Measurements from ENCODE around the gene NXNL2. TPM values are rescaled to one million over a fixed set of nuclear protein-coding genes. Genes with fewer than 3 reads are reported as not detected.

Gene NXNL2
- total RNA-seq, 1 experiment from 2014 or later: 2.2 TPM

GRCh38 chr9:88578121-88579049 is 43.4 kb downstream of the NXNL2 start:
- ATAC-seq (peak; percentile 95), DNase-seq (ENCODE audit: low spot score) (peak; percentile 93)
- TF ChIP-seq CREB1 (CRISPR knock-in tag; IDR thresholded peaks at IDR 0.05): no peak
- no peak for TF ChIP-seq ARID4B (CRISPR knock-in tag; IDR thresholded peaks at IDR 0.05; ENCODE audit: borderline replicate concordance)
- TF ChIP-seq GTF2I (CRISPR knock-in tag; conservative IDR thresholded peaks at IDR 0.05): no peak
- peak; percentile 92 for TF ChIP-seq CTCF (IDR thresholded peaks at IDR 0.05)
- 0 out of 2 replicates have a peak, but pooled peaks have one; percentile 9 for TF ChIP-seq FOXP1 (CRISPR knock-in tag; IDR thresholded peaks at IDR 0.05; ENCODE audit: borderline replicate concordance)
- TF ChIP-seq IRF1 (CRISPR knock-in tag; IDR thresholded peaks at IDR 0.05): no peak
- TF ChIP-seq ZNF232 (CRISPR knock-in tag; IDR thresholded peaks at IDR 0.05): no peak
- peaks cover 10% of the 10 kb centered on the region for H3K4me1 Mint-ChIP-seq
- POLR2A ChIA-PET: no interaction called here
- H3K36me3 Mint-ChIP-seq: no peaks in the 10 kb centered on the region
- CTCF ChIA-PET: interaction anchor here (0.6 to 1.3 kb wide), 17 partner anchors 11 to 604 kb away, joined by 3 to 12 read pairs (median 3); partner anchors contain the start of gene CDK20
- no peak overlapping the region for H3K4me3 Mint-ChIP-seq
- peaks cover 7% of the 10 kb centered on the region; the same call in 1 of the 2 replicates for H3K27me3 Mint-ChIP-seq (ENCODE audit: low read depth)
- H3K27ac Mint-ChIP-seq: no peak overlapping the region
- no peaks in the 10 kb centered on the region for H3K9me3 Mint-ChIP-seq

- DNase-seq (ENCODE audit: low spot score) (no peak), ATAC-seq (no peak)
- Mint-ChIP-seq H3K27ac (no peak overlapping the region), H3K27me3 (ENCODE audit: low read depth) (peaks cover 7% of the 10 kb centered on the region; the same call in 1 of the 2 replicates), H3K36me3 (no peaks in the 10 kb centered on the region), H3K9me3 (no peaks in the 10 kb centered on the region), H3K4me1 (peaks cover 10% of the 10 kb centered on the region), H3K4me3 (no peak overlapping the region)
- ChIA-PET POLR2A (no interaction called here), CTCF (interaction anchor here (0.6 to 1.3 kb wide), 18 partner anchors 10 to 605 kb away, joined by 3 to 12 read pairs (median 3); partner anchors contain the start of gene CDK20)
- TF ChIP-seq E2F5 (CRISPR knock-in tag; IDR thresholded peaks at IDR 0.05): no peak
- TF ChIP-seq MYBL2 (CRISPR knock-in tag; IDR thresholded peaks at IDR 0.05): no peak
- TF ChIP-seq CBFB (CRISPR knock-in tag; IDR thresholded peaks at IDR 0.05; ENCODE audit: low read depth): no peak
- TF ChIP-seq NFYB (CRISPR knock-in tag; conservative IDR thresholded peaks at IDR 0.05; ENCODE audit: low read depth): no peak
- TF ChIP-seq ZNF416 (CRISPR knock-in tag; IDR thresholded peaks at IDR 0.05): no peak
- no peak for TF ChIP-seq ZNF671 (CRISPR knock-in tag; IDR thresholded peaks at IDR 0.05)
- no peak for TF ChIP-seq JAZF1 (CRISPR knock-in tag; IDR thresholded peaks at IDR 0.05)
These were observed 44.2 kb downstream of the NXNL2 start for GRCh38 chr9:88579050-88579715.

Measured in WTC11 (cell line).